Measurements from ENCODE around the gene RETN.
"Not testable (repeated sequence)": the region's sequence is repeated elsewhere in the genome, so short reads cannot be mapped to it uniquely, and the experiment has no call there.

RETN gene

GRCh38 chr19:7637374-7638256 lies 31.2 kb upstream of the RETN start:
- DNase-seq (ENCODE audit: low spot score), result no peak

GRCh38 chr19:7638802-7639465 lies 29.9 kb upstream of the RETN start:
- DNase-seq (ENCODE audit: low spot score), result no peak

- no peak for DNase-seq (ENCODE audit: low spot score)
Observed at GRCh38 chr19:7639863-7640348, 28.9 kb upstream of the RETN start.

- no peak for DNase-seq (ENCODE audit: low spot score)
Observed at GRCh38 chr19:7640803-7641202, 28.0 kb upstream of the RETN start.

- DNase-seq (ENCODE audit: low spot score), result no peak
Observed at GRCh38 chr19:7641290-7642276, 27.3 kb upstream of the RETN start.

- DNase-seq (ENCODE audit: low spot score), result no peak
Observed at GRCh38 chr19:7642295-7643030, 26.4 kb upstream of the RETN start.

- no peak for DNase-seq (ENCODE audit: low spot score)
Observed at GRCh38 chr19:7643031-7643415, 25.8 kb upstream of the RETN start.

GRCh38 chr19:7643629-7644549 lies 25.0 kb upstream of the RETN start:
- not testable (repeated sequence) for DNase-seq (ENCODE audit: low spot score)

- DNase-seq (ENCODE audit: low spot score), result no peak
Observed at GRCh38 chr19:7644550-7644877, 24.3 kb upstream of the RETN start.

GRCh38 chr19:7645163-7645562 lies 23.7 kb upstream of the RETN start:
- DNase-seq (ENCODE audit: low spot score), result no peak

- DNase-seq (ENCODE audit: low spot score), result no peak
Observed at GRCh38 chr19:7645656-7646425, 23.0 kb upstream of the RETN start.

GRCh38 chr19:7646426-7646700 lies 22.5 kb upstream of the RETN start:
- no peak for DNase-seq (ENCODE audit: low spot score)

GRCh38 chr19:7647156-7647555 lies 21.7 kb upstream of the RETN start:
- DNase-seq (ENCODE audit: low spot score), result no peak

- DNase-seq (ENCODE audit: low spot score), result no peak
Observed at GRCh38 chr19:7648265-7649014, 20.4 kb upstream of the RETN start.

- no peak for DNase-seq (ENCODE audit: low spot score)
Observed at GRCh38 chr19:7650148-7650547, 18.7 kb upstream of the RETN start.

- peak; percentile 46 for DNase-seq (ENCODE audit: low spot score)
Observed at GRCh38 chr19:7652061-7652641, 16.7 kb upstream of the RETN start.

GRCh38 chr19:7654401-7654800 lies 14.4 kb upstream of the RETN start:
- DNase-seq (ENCODE audit: low spot score), result no peak

GRCh38 chr19:7655581-7655980 lies 13.3 kb upstream of the RETN start:
- DNase-seq (ENCODE audit: low spot score), result no peak

All from globus pallidus (tissue), 1 donor.